Measurements from ENCODE around the gene HSD17B2. TPM values are rescaled to one million over a fixed set of nuclear protein-coding genes. Genes with fewer than 3 reads are reported as not detected.

HSD17B2 gene
- total and polyA plus RNA-seq, 2 donors from 2014 or later = 0.79 to 1.8 TPM

- no peaks in the 10 kb centered on the region for H3K9me3 ChIP-seq (ENCODE audit: control insufficient read depth in 2 of 3, insufficient read depth in 1 of 3, low read length in 3 of 3)
- no peaks in the 10 kb centered on the region for H3K27me3 ChIP-seq (ENCODE audit: control insufficient read depth, insufficient read depth, low read length)
- no peak overlapping the region for H3K9ac ChIP-seq (ENCODE audit: low read length in 3 of 3)
- H3K4me1 ChIP-seq (ENCODE audit: control insufficient read depth in 2 of 3, insufficient read depth in 2 of 3, low read depth in 1 of 3, low read length in 3 of 3) = no peaks in the 10 kb centered on the region
- H3K27ac ChIP-seq (ENCODE audit: low read depth in 2 of 2, low read length in 2 of 2) = no peak overlapping the region
- intact Hi-C loops (cut with DNase I) = no loop called here
- no peaks in the 10 kb centered on the region for H3K36me3 ChIP-seq (ENCODE audit: control insufficient read depth in 2 of 3, insufficient read depth in 3 of 3, low read length in 3 of 3)
- TF ChIP-seq CTCF (IDR thresholded peaks at IDR 0.05; ENCODE audit: borderline replicate concordance, extremely low read depth, insufficient read depth) = no peak
- DNase-seq (no peak), FAIRE-seq (no peak)
- H3K4me3 ChIP-seq (ENCODE audit: low read length in 3 of 3) = no peak overlapping the region
Measured at GRCh38 chr16:82070656-82071369, 35.8 kb downstream of the HSD17B2 start.

GRCh38 chr16:82071421-82071820 is 36.4 kb downstream of the HSD17B2 start:
- Histone ChIP-seq H3K27me3 (ENCODE audit: control insufficient read depth, insufficient read depth, low read length) (no peaks in the 10 kb centered on the region), H3K9ac (ENCODE audit: low read length in 3 of 3) (no peak overlapping the region), H3K4me1 (ENCODE audit: control insufficient read depth in 2 of 3, insufficient read depth in 2 of 3, low read depth in 1 of 3, low read length in 3 of 3) (no peaks in the 10 kb centered on the region), H3K36me3 (ENCODE audit: control insufficient read depth in 2 of 3, insufficient read depth in 3 of 3, low read length in 3 of 3) (no peaks in the 10 kb centered on the region), H3K4me3 (ENCODE audit: low read length in 3 of 3) (no peak overlapping the region), H3K27ac (ENCODE audit: low read depth in 2 of 2, low read length in 2 of 2) (no peak overlapping the region), H3K9me3 (ENCODE audit: control insufficient read depth in 2 of 3, insufficient read depth in 1 of 3, low read length in 3 of 3) (no peaks in the 10 kb centered on the region)
- no peak for TF ChIP-seq CTCF (IDR thresholded peaks at IDR 0.05; ENCODE audit: borderline replicate concordance, extremely low read depth, insufficient read depth)
- FAIRE-seq = no peak
- DNase-seq = peak in 2 of 5 donors; percentile 16 to 21
- intact Hi-C loops (cut with DNase I) = no loop called here

GRCh38 chr16:82072313-82072712 is 37.3 kb downstream of the HSD17B2 start:
- no peaks in the 10 kb centered on the region for H3K27me3 ChIP-seq (ENCODE audit: control insufficient read depth, insufficient read depth, low read length)
- H3K9ac ChIP-seq (ENCODE audit: low read length in 3 of 3) = no peak overlapping the region
- H3K36me3 ChIP-seq (ENCODE audit: control insufficient read depth in 2 of 3, insufficient read depth in 3 of 3, low read length in 3 of 3) = no peaks in the 10 kb centered on the region
- no peaks in the 10 kb centered on the region for H3K4me1 ChIP-seq (ENCODE audit: control insufficient read depth in 2 of 3, insufficient read depth in 2 of 3, low read depth in 1 of 3, low read length in 3 of 3)
- no peak overlapping the region for H3K4me3 ChIP-seq (ENCODE audit: low read length in 3 of 3)
- no peaks in the 10 kb centered on the region for H3K9me3 ChIP-seq (ENCODE audit: control insufficient read depth in 2 of 3, insufficient read depth in 1 of 3, low read length in 3 of 3)
- FAIRE-seq (no peak), DNase-seq (no peak)
- no peak overlapping the region for H3K27ac ChIP-seq (ENCODE audit: low read depth in 2 of 2, low read length in 2 of 2)
- intact Hi-C loops (cut with DNase I) = no loop called here
- TF ChIP-seq CTCF (IDR thresholded peaks at IDR 0.05; ENCODE audit: borderline replicate concordance, extremely low read depth, insufficient read depth) = no peak

Measured in kidney (tissue), 14 donors.